GM23248 (cell line): Measurements from ENCODE around the gene OR2V1. TPM values are rescaled to one million over a fixed set of nuclear protein-coding genes. Genes with fewer than 3 reads are reported as not detected.
"Not testable (repeated sequence)": the region's sequence is repeated elsewhere in the genome, so short reads cannot be mapped to it uniquely, and the experiment has no call there.

Experiments
- DNase-seq: peaks from one replicate; pipeline ENCODE4 v3.0.0-alpha.2; 2015
- H2AFZ ChIP-seq: fragments of 200-600 bp; sonication (generic); 2 replicates; pipeline ENCODE4 v1.6.1; 2016; ENCODE audit warnings: antibody characterized with exemption
- H3F3A ChIP-seq: fragments of 200-600 bp; sonication (generic); 2 replicates; pipeline ENCODE4 v1.6.1; 2016; ENCODE audit warnings: mild to moderate bottlenecking, antibody characterized with exemption, mixed run types; ENCODE audit not compliant: insufficient read depth
- H3K27ac ChIP-seq: fragments of 200-600 bp; sonication (generic); 2 replicates; pipeline ENCODE4 v1.5.1; 2016; ENCODE audit warnings: mild to moderate bottlenecking
- H3K27me3 ChIP-seq: fragments of 200-600 bp; sonication (generic); replicated peaks from 2 replicates; pipeline ENCODE4 v1.6.1; 2016; ENCODE audit warnings: mild to moderate bottlenecking; ENCODE audit not compliant: insufficient read depth
- H3K36me3 ChIP-seq: fragments of 200-600 bp; sonication (generic); 2 replicates; pipeline ENCODE4 v1.6.1; 2016; ENCODE audit warnings: low read depth, mild to moderate bottlenecking
- H3K4me1 ChIP-seq: fragments of 200-600 bp; sonication (generic); 2 replicates; pipeline ENCODE4 v1.6.1; 2016; ENCODE audit warnings: mild to moderate bottlenecking; ENCODE audit not compliant: insufficient read depth
- H3K4me2 ChIP-seq: fragments of 200-600 bp; sonication (generic); one replicate; pipeline ENCODE4 v1.6.1; 2016; ENCODE audit warnings: mild to moderate bottlenecking; ENCODE audit not compliant: unreplicated experiment
- H3K4me3 ChIP-seq: fragments of 200-600 bp; sonication (generic); 2 replicates; pipeline ENCODE4 v1.5.1; 2016; ENCODE audit warnings: mild to moderate bottlenecking
- H3K79me2 ChIP-seq: fragments of 200-600 bp; sonication (generic); 2 replicates; pipeline ENCODE4 v1.6.1; 2016; ENCODE audit warnings: mild to moderate bottlenecking; ENCODE audit not compliant: insufficient read depth
- H3K9ac ChIP-seq: fragments of 200-600 bp; sonication (generic); 2 replicates; pipeline ENCODE4 v1.6.1; 2016; ENCODE audit warnings: mild to moderate bottlenecking
- H3K9me2 ChIP-seq: fragments of 200-600 bp; sonication (generic); 2 replicates; pipeline ENCODE4 v1.6.1; 2016; ENCODE audit warnings: mixed run types, mild to moderate bottlenecking, moderate library complexity; ENCODE audit not compliant: insufficient read depth
- H3K9me3 ChIP-seq: fragments of 200-600 bp; sonication (generic); one replicate; pipeline ENCODE4 v1.6.1; 2017; ENCODE audit warnings: low read depth
- H4K20me1 ChIP-seq: fragments of 200-600 bp; sonication (generic); 2 replicates; pipeline ENCODE4 v1.6.0; 2016; ENCODE audit not compliant: insufficient read depth
- EZH2 ChIP-seq: fragments of 200-600 bp; sonication (generic); IDR thresholded peaks from 2 replicates; pipeline ENCODE4 v1.6.1; 2018; ENCODE audit warnings: antibody characterized with exemption, mild to moderate bottlenecking; ENCODE audit not compliant: insufficient read depth, poor library complexity, severe bottlenecking
- EZH2phosphoT487 ChIP-seq: fragments of 200-600 bp; sonication (generic); IDR thresholded peaks from 2 replicates; pipeline ENCODE4 v1.6.1; 2018; ENCODE audit warnings: antibody characterized with exemption, moderate library complexity, mild to moderate bottlenecking, low read depth; ENCODE audit not compliant: insufficient read depth
- WGBS, 2 experiments: methylation state at CpG; one replicate each; pipeline ENCODE4 v1.1.6; 2015 to 2017; ENCODE audit warnings: low lambda C conversion rate in 2 of 2, low coverage in 1 of 2; ENCODE audit errors: missing lambda C conversion rate in 2 of 2; 5-methylcytosine and 5-hydroxymethylcytosine counted together
- in situ Hi-C: fragments of 300-500 bp; cut with MboI; formaldehyde crosslinking; loops from 2 replicates; pipeline ENCODE4 v1.15.0; 2020
- polyA plus RNA-seq: library from polyadenylated mRNA; unstranded; fragments of >200 nt; fragmentation: Nextera tagmentation; extraction: Ambion mirVana; gene quantifications from 2 replicates; pipeline ENCODE4 v1.2.1, GENCODE V29; 2016
- total RNA-seq: library from RNA; depleted of rRNA; stranded (reverse); fragments of >200 nt; shearing (Covaris generic); gene quantifications from 2 replicates; pipeline ENCODE4 v1.2.3, GENCODE V29; 2014

OR2V1 gene
- total and polyA plus RNA-seq, 2 experiments from 2014 or later: not detected

GRCh38 chr5:181118369-181118768 lies 12.6 kb downstream of the OR2V1 start:
- Histone ChIP-seq H3K9ac (no peak overlapping the region), H3K4me3 (no peak overlapping the region), H4K20me1 (no peaks in the 10 kb centered on the region), H3F3A (peaks cover 30% of the 10 kb centered on the region), H3K36me3 (no peaks in the 10 kb centered on the region), H3K79me2 (no peaks in the 10 kb centered on the region), H3K27me3 (peaks cover 9% of the 10 kb centered on the region; the same call in 1 of the 2 replicates), H2AFZ (no peak overlapping the region), H3K9me2 (no peaks in the 10 kb centered on the region), H3K9me3 (no peaks in the 10 kb centered on the region), H3K4me2 (no peak overlapping the region), H3K27ac (no peak overlapping the region), H3K4me1 (peaks cover 18% of the 10 kb centered on the region)
- WGBS, 2 experiments: 86 to 90% methylated on average over 6 of the region's 6 CpGs
- in situ Hi-C loops: no loop called here
- no peak for DNase-seq
- TF ChIP-seq EZH2phosphoT487 (no peak), EZH2 (no peak)

GRCh38 chr5:181114844-181115778 lies 15.9 kb downstream of the OR2V1 start:
- Histone ChIP-seq H3K9me3 (no peaks in the 10 kb centered on the region), H3K27me3 (peaks cover 25% of the 10 kb centered on the region; the same call in 1 of the 2 replicates), H4K20me1 (no peaks in the 10 kb centered on the region), H3K4me3 (peak overlapping the region; percentile 62), H3K36me3 (no peaks in the 10 kb centered on the region), H3F3A (peaks cover 22% of the 10 kb centered on the region), H3K9me2 (no peaks in the 10 kb centered on the region), H3K4me1 (peaks cover 7% of the 10 kb centered on the region), H3K27ac (no peak overlapping the region), H3K79me2 (no peaks in the 10 kb centered on the region), H3K9ac (no peak overlapping the region; the same call in 1 of the 2 replicates), H2AFZ (peak overlapping the region; percentile 71), H3K4me2 (peak overlapping the region; percentile 60)
- no peak for TF ChIP-seq EZH2
- TF ChIP-seq EZH2phosphoT487: no peak
- in situ Hi-C loops: no loop called here
- 4% methylated on average over 47 of the region's 47 CpGs for WGBS, 2 experiments
- DNase-seq: peak; percentile 71

GRCh38 chr5:181114284-181114843 lies 16.6 kb downstream of the OR2V1 start:
- no peaks in the 10 kb centered on the region for H3K79me2 ChIP-seq
- peak overlapping the region; percentile 62 for H3K4me3 ChIP-seq
- 0 out of 2 replicates have a peak, but pooled peaks cover 3% of the 10 kb centered on the region for H3K4me1 ChIP-seq
- H3F3A ChIP-seq: peaks cover 22% of the 10 kb centered on the region
- no peaks in the 10 kb centered on the region for H4K20me1 ChIP-seq
- peak overlapping the region; percentile 60 for H3K4me2 ChIP-seq
- in situ Hi-C loops: no loop called here
- H2AFZ ChIP-seq: peak overlapping the region; percentile 71
- H3K27ac ChIP-seq: no peak overlapping the region
- H3K9ac ChIP-seq: no peak overlapping the region; the same call in 1 of the 2 replicates
- no peak for TF ChIP-seq EZH2phosphoT487
- no peak for TF ChIP-seq EZH2
- H3K36me3 ChIP-seq: no peaks in the 10 kb centered on the region
- no peaks in the 10 kb centered on the region for H3K9me2 ChIP-seq
- H3K27me3 ChIP-seq: peaks cover 33% of the 10 kb centered on the region; the same call in 1 of the 2 replicates
- H3K9me3 ChIP-seq: no peaks in the 10 kb centered on the region
- no peak for DNase-seq
- 50 to 61% methylated on average over 33 of the region's 33 CpGs for WGBS, 2 experiments

GRCh38 chr5:181113572-181113971 lies 17.4 kb downstream of the OR2V1 start:
- in situ Hi-C loops, H3K4me1 ChIP-seq, H2AFZ ChIP-seq, H3K9me3 ChIP-seq, H3K9me2 ChIP-seq, H4K20me1 ChIP-seq, H3K4me2 ChIP-seq, H3K79me2 ChIP-seq, H3K36me3 ChIP-seq, DNase-seq, H3K4me3 ChIP-seq, H3K9ac ChIP-seq, H3K27ac ChIP-seq: not testable (repeated sequence)
- Histone ChIP-seq H3F3A (peaks cover 22% of the 10 kb centered on the region), H3K27me3 (peaks cover 38% of the 10 kb centered on the region; the same call in 1 of the 2 replicates)
- 79 to 83% methylated on average over 3 to 13 of the region's 13 CpGs for WGBS, 2 experiments
